Panc1 (cell line): Measurements from ENCODE around the gene GON7. TPM values are rescaled to one million over a fixed set of nuclear protein-coding genes. Genes with fewer than 3 reads are reported as not detected.
"Not testable (repeated sequence)": the region's sequence is repeated elsewhere in the genome, so short reads cannot be mapped to it uniquely, and the experiment has no call there.

Source experiments
- ATAC-seq: fragments of 200-7000 bp; cut with Tn5 transposase; 2 replicates; pipeline ENCODE4 v1.9.1; 2020; ENCODE audit warnings: mild to moderate bottlenecking, moderate library complexity
- BruUV-seq: library from RNA; stranded (reverse); fragments of 400-500 nt; replicated peaks from 2 replicates; lab custom pipeline; 2021; lab: Mats Ljungman, UMichigan
- CTCF ChIA-PET: fragments of 300-600 bp; sonication (Branson Sonifier 250); formaldehyde crosslinking; loops from one replicate; lab custom pipeline; 2022; ENCODE audit warnings: antibody characterized with exemption; lab: Charles Lee
- POLR2A ChIA-PET: fragments of 300-600 bp; sonication (Branson Sonifier 250); formaldehyde crosslinking; loops from one replicate; lab custom pipeline; 2022; ENCODE audit warnings: antibody characterized with exemption; lab: Charles Lee
- DNase-seq: peaks from one replicate; pipeline ENCODE4 v3.0.0-alpha.2; 2010; ENCODE audit warnings: low read depth, low spot score
- H3K27ac ChIP-seq: 2 replicates; pipeline ENCODE4 v1.5.1; 2011; ENCODE audit warnings: mild to moderate bottlenecking, low read length, inconsistent platforms
- H3K27me3 ChIP-seq: fragments of 200-500 bp; sonication (Bioruptor generic); 2 replicates; pipeline ENCODE4 v1.6.0; 2014; ENCODE audit warnings: low read length, inconsistent platforms; ENCODE audit not compliant: control insufficient read depth, insufficient read depth
- H3K36me3 ChIP-seq: fragments of 200-500 bp; sonication (Bioruptor generic); 2 replicates; pipeline ENCODE4 v1.5.1; 2014; ENCODE audit warnings: inconsistent platforms, mild to moderate bottlenecking, low read length, moderate library complexity; ENCODE audit not compliant: control insufficient read depth, insufficient read depth
- H3K4me1 ChIP-seq: 2 replicates; pipeline ENCODE4 v1.5.1; 2011; ENCODE audit warnings: inconsistent platforms, mild to moderate bottlenecking, low read length, moderate library complexity; ENCODE audit not compliant: control insufficient read depth, insufficient read depth
- H3K4me3 ChIP-seq, 2 experiments: 2 replicates each; pipeline ENCODE4 v1.5.1; 2011 to 2012; ENCODE audit warnings: low read depth in 2 of 2, low read length in 2 of 2, mild to moderate bottlenecking in 2 of 2, inconsistent platforms in 1 of 2, moderate library complexity in 1 of 2
- H3K9me3 ChIP-seq: fragments of 200-500 bp; sonication (Bioruptor generic); 2 replicates; pipeline ENCODE4 v1.5.1; 2014; ENCODE audit warnings: low read depth, mild to moderate bottlenecking, inconsistent platforms, low read length, moderate library complexity; ENCODE audit not compliant: control insufficient read depth, insufficient read depth
- POLR2AphosphoS5 ChIP-seq: IDR thresholded peaks from 2 replicates; pipeline ENCODE4 v1.6.1; 2012; ENCODE audit warnings: mild to moderate bottlenecking, low read depth, low read length, moderate library complexity
- SIN3A ChIP-seq: IDR thresholded peaks from 2 replicates; pipeline ENCODE4 v1.6.1; 2012; ENCODE audit warnings: low read depth, mild to moderate bottlenecking, low read length, moderate library complexity, borderline replicate concordance; ENCODE audit not compliant: insufficient read depth
- TCF7L2 ChIP-seq: IDR thresholded peaks from 2 replicates; pipeline ENCODE4 v1.6.1; 2011; ENCODE audit warnings: mild to moderate bottlenecking, low read depth, low read length, inconsistent platforms
- in situ Hi-C: cut with HindIII; loops from 2 replicates; pipeline ENCODE4 v1.10.0; 2016; ENCODE audit warnings: low sequenced_read_pairs, low pct_unique_long_range_greater_than_20kb
- intact Hi-C: fragments of 100-400 bp; cut with micrococcal nuclease; formaldehyde crosslinking; loops from one replicate; pipeline ENCODE4 v1.10.0; 2022; ENCODE audit not compliant: unreplicated experiment
- total RNA-seq: library from RNA; stranded (reverse); gene quantifications from one replicate; pipeline ENCODE4 v1.2.1, GENCODE V29; 2021; ENCODE audit not compliant: unreplicated experiment
- TF ChIP-seq, protein P1 (sequence below): fragments of 450-650 bp; IDR thresholded peaks from 2 replicates; pipeline ENCODE4 v1.5.1; 2017; ENCODE audit warnings: mild to moderate bottlenecking

The GON7 gene
- total RNA-seq, 1 experiment from 2014 or later = 9.5 TPM

DNA sequence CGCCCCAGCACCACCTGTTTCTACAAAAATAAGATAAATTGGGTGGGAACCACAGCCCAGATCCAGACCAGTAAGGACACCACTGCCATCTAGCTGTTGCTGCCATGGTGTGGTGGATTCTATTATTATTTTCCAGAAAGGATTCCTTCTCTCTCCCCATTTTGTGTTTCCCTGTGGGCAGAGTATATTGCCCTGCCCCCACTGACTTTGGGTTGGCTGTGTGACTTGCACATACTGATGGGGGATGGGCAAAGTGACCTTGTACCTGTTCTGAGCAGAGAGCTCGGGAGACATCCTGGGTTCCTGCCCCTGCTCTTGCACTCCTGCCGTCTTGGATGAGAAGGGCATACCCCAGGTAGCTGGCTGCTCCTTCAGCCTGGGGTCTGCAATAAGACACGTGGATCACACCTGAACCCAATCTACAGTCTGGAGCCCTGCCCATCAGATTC, 46.5 kb downstream of the GON7 start:
- H3K4me3 ChIP-seq = no peak overlapping the region
- H3K27ac ChIP-seq = no peak overlapping the region
- no peak for DNase-seq
- no peaks in the 10 kb centered on the region for H3K4me1 ChIP-seq
- intact Hi-C loops = no loop called here
- no TSS peak for BruUV-seq
- POLR2A ChIA-PET = interaction anchor here (0.6 kb wide), 2 partner anchors 8 to 1054 kb away, joined by 4 to 7 read pairs; partner anchors contain the start of gene ATXN3
- TF ChIP-seq TCF7L2 (no peak), POLR2AphosphoS5 (no peak), SIN3A (no peak)
- TF ChIP-seq, protein P1, sequence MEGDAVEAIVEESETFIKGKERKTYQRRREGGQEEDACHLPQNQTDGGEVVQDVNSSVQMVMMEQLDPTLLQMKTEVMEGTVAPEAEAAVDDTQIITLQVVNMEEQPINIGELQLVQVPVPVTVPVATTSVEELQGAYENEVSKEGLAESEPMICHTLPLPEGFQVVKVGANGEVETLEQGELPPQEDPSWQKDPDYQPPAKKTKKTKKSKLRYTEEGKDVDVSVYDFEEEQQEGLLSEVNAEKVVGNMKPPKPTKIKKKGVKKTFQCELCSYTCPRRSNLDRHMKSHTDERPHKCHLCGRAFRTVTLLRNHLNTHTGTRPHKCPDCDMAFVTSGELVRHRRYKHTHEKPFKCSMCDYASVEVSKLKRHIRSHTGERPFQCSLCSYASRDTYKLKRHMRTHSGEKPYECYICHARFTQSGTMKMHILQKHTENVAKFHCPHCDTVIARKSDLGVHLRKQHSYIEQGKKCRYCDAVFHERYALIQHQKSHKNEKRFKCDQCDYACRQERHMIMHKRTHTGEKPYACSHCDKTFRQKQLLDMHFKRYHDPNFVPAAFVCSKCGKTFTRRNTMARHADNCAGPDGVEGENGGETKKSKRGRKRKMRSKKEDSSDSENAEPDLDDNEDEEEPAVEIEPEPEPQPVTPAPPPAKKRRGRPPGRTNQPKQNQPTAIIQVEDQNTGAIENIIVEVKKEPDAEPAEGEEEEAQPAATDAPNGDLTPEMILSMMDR = peak; percentile 74
- no peaks in the 10 kb centered on the region for H3K27me3 ChIP-seq
- peak; percentile 78; the same call in 1 of the 2 replicates for ATAC-seq
- H3K36me3 ChIP-seq = no peaks in the 10 kb centered on the region
- no peaks in the 10 kb centered on the region for H3K9me3 ChIP-seq
- CTCF ChIA-PET = interaction anchor here (1.5 kb wide), 1 partner anchor 21 kb away, joined by 8 read pairs; no protein-coding TSS in a partner anchor
- in situ Hi-C loops = no loop called here

DNA sequence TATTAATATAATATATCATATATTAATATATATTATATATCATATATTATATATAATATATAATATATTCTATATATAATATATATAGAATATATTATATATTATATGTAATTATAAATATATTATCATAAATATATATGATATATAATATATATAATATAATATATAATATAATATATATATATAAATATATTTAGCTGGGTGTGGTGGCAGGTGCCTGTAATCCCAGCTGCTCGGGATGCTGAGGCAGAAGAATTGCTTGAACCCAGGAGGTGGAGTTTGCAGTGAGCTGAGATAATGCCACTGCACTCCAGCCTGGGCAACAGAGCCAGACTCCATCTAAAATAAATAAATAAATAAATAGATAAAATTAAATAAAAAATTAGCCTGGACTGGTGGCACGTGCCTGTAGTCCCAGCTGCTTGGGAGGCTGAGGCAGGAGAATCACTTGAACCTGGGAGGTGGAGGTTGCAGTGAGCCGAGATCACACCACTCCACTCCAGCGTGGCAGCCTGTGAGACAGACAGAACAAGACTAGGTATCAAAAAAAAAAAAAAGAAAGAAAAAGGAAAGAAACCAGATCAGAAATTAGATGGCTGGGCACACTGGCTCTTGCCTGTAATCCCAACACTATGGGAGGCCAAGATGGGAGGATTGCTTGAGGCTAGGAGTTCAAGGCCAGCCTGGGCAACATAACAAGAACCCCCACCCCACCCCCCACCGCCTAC, 47.1 kb downstream of the GON7 start:
- H3K4me3 ChIP-seq, H3K9me3 ChIP-seq, in situ Hi-C loops, H3K36me3 ChIP-seq, H3K27me3 ChIP-seq, H3K27ac ChIP-seq, intact Hi-C loops, H3K4me1 ChIP-seq, DNase-seq, BruUV-seq: not testable (repeated sequence)
- ChIA-PET POLR2A (interaction anchor here (0.6 kb wide), 1 partner anchor 9 kb away, joined by 7 read pairs; no protein-coding TSS in a partner anchor), CTCF (interaction anchor here (1.5 kb wide), 1 partner anchor 21 kb away, joined by 8 read pairs; no protein-coding TSS in a partner anchor)
- ATAC-seq = 0 out of 2 replicates have a peak, but pooled peaks have one; percentile 12

DNA sequence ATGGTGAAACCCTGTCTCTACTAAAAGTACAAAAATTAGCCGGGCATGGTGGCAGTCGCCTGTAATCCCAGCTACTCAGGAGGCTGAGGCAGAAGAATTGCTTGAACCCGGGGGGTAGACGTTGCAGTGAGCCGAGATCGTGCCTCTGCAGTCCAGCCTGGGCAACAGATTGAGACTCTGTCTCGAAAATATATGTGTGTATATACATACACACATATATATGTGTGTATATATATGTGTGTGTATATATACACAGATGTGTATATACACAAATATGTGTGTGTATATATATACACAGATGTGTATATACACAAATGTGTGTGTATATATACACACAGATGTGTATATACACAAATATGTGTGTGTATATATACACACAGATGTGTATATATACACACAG, 48.5 kb downstream of the GON7 start:
- H3K9me3 ChIP-seq, H3K27ac ChIP-seq, intact Hi-C loops, CTCF ChIA-PET, POLR2A ChIA-PET, H3K27me3 ChIP-seq, ATAC-seq, H3K36me3 ChIP-seq, DNase-seq, BruUV-seq, H3K4me1 ChIP-seq, in situ Hi-C loops, H3K4me3 ChIP-seq: not testable (repeated sequence)
